Right hindlimb (tissue), 1 donor: Measurements from ENCODE around the gene MAPK12.
"Not testable (repeated sequence)": the region's sequence is repeated elsewhere in the genome, so short reads cannot be mapped to it uniquely, and the experiment has no call there.

ENCODE experiments used
- DNase-seq: peaks from one replicate; pipeline ENCODE4 v3.0.0-alpha.2; 2018

MAPK12 gene

DNA sequence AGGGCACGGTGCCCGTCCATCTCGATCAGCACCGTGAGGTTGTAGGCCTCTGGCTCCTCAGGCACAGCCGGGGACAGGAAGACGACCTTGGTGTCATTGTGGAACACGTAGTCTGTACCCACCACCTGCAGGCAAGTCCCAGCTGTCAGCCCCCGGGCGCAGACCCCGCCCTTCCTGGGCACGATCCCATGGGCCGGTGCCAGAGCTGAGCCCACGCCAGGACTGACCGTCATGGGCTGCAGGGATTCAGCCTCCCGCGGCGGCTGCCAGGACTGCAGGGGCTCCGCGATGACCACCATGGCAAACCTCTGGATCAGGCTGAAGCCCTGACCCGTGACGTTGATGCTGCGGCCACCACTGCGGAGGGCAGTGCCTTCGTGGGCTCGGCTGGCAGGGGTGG lies 20.5 kb upstream of the MAPK12 start:
- no peak for DNase-seq

DNA sequence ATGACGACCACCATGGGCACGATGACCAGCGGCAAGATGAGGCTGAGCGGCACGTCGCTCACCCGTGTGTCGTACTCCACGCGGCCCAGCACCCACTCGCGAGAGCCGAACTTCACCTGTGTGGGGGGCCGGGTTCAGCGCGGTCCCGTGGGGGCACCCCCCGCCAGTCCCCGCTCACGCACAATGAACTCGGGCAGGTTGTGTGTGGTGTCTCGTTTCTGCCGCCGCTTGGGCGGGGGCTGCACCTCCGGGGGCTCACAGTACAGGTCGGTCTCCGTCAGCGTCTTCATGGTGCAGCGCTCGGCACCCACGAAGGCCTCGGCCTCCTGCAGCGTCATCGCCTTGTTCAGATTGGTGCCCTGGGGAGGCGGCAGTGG lies 19.9 kb upstream of the MAPK12 start:
- no peak for DNase-seq

- DNase-seq = no peak
These were observed 19.4 kb upstream of the MAPK12 start for GRCh38 chr22:50280708-50281383.

- DNase-seq = no peak
These were observed 18.7 kb upstream of the MAPK12 start for GRCh38 chr22:50280022-50280707.

DNA sequence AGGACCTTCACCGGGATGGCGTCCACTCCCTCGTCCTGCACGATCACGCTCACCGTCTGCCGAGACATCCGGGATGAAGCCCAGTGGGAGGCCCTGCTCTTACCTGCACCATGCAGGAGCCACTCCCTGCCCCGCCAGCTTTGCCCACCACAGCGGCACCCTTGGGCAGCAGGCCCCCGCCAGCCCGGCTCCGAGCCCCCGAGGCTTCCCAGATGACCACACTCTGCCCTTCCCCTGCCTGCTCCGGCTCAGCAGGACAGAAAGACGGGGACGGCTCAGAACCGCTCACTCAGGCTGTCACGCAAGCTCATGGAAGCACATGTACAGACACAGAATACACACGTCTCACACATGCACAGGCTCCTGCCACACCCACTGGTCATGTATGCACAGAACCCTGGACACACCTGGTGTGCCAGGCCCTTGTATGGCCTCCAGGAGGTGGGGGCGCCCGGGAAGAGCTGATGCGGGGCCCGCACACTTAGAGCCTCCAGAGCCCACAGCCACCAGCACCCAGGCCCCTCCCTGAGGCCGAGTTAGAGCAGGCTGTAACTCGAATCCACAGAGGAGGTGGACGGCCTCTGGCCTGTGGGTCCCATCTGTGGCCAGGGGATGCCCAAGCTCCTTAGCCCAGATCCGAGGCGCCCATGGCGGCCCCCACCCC lies 17.6 kb upstream of the MAPK12 start:
- DNase-seq = no peak

DNA sequence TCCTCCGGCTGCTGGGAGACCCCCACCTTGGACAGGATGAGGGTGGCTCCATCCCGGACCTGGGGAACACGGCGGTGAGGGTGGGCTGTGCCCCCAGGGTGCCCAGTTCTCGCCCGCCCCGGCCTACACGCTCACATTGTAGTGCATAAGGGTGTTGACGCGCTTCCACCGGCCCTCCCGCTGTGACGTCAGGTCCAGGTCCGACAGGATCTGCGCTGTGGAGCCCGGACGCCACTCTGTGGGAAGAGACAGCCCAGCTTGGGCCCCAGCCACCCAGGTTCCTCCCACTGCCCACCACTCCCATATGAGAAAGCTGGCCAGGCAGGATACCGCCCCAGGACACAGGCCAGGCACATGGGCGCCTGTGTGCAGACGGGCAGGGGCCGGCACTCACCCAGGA lies 17.0 kb upstream of the MAPK12 start:
- DNase-seq = no peak

DNA sequence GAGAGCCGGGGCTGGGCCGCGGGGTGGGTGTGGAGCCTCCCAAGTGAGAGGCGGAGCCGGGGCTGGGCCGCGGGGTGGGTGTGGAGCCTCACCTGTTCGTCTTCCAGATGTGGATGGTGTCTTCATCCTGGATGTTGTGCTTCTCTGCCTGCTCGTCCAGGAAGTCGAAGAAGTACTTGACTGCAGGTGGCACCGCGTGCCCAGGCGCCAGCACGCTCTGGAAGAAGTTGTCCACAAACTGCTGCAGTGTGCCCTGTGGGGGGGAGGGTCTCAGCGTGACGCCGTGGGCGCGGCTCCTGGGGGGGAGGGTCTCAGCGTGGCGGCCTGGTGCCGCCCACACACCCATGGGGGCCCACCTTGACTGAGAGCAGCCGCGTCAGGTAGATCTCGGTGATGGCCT lies 16.3 kb upstream of the MAPK12 start:
- no peak for DNase-seq

- DNase-seq = peak; percentile 55
These were observed 14.7 kb upstream of the MAPK12 start for GRCh38 chr22:50276143-50276542.

- no peak for DNase-seq
These were observed 13.9 kb upstream of the MAPK12 start for GRCh38 chr22:50275181-50276055.

GRCh38 chr22:50274771-50275170 lies 13.3 kb upstream of the MAPK12 start:
- no peak for DNase-seq

- DNase-seq = peak; percentile 64
These were observed 12.8 kb upstream of the MAPK12 start for GRCh38 chr22:50274311-50274710.

GRCh38 chr22:50273781-50274180 lies 12.3 kb upstream of the MAPK12 start:
- not testable (repeated sequence) for DNase-seq

GRCh38 chr22:50273352-50273751 lies 11.9 kb upstream of the MAPK12 start:
- not testable (repeated sequence) for DNase-seq

DNA sequence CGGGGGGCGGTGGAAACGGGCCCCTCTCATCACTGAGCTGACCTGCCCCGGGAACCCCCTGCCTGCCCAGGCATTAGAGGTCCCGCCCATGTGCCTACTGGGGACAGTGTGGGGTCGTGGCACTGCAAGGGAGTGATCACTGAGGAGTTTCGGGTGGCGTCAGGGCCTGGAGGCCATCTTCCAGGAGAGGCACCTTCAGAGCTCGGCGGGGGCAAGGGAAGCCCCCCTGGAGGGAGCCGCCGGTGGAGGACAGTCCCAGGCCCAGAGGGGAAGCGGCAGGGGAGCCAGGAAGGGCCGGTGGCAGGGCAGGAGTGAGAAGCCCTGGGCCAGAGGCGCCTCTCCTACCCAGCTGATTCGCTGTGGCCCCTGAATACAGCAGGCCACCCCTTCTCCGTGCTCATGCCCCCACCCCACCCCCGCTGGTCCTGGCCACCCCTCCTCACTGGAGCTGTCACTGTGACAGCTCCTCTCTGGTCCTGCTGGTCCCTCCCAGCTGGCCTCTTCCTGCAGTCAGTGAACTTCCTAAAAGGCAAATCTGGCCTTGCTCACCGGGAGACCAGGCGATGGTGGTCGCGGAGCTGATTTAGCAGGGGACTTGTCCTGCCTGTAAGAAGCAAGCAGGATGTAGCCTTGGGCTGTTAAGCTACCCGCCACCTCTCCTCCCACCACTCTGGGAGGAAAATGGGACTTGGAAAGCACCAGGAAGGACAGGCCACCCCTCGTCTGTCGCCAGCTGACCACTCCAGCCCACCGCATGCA lies 10.7 kb upstream of the MAPK12 start:
- no peak for DNase-seq

GRCh38 chr22:50271519-50271970 lies 10.1 kb upstream of the MAPK12 start:
- no peak for DNase-seq

- peak; percentile 81 for DNase-seq
These were observed 9.3 kb upstream of the MAPK12 start for GRCh38 chr22:50270666-50271394.

DNA sequence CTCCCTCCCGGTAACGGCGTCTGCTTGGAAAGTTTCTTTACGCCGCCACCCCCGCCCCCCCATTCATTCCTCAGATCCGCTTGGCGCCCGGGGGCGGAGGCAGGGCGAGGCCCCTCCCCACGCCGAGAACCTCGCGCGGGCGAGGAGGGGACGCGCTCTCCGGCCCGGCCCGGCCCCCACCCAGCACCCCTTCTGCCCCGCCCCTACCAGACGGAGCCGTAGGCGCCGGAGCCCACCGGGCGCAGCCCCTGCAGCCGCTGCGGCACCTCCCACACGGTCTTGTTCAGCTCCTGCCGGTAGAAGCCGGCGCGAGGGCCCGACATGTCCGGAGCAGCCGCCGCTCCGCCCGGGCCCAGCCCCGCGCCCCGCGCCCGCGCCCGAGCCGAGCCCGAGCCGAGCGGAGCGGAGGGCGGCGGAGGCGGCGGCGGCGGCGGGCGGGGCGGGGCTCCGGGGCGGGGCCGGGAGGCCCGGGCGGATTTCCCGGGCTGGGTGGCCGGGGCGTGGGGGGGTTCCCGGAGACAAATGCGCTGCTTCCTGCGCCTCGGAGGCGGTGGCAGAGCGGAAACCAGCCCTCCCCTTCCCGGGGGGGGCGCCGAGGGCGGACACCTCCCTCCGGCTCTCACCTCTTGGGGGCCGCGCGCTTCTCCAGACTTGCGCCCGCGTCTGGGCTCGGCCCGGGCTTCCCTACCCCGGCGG lies 8.6 kb upstream of the MAPK12 start, which contains the start of gene MAPK11:
MAPK11 (minus strand) TSS at position 411 of the 696 bp plus-strand sequence; CDS start at position 323, 88 bp downstream.
- DNase-seq = peak; percentile 72

- no peak for DNase-seq
These were observed 8.1 kb upstream of the MAPK12 start for GRCh38 chr22:50269573-50269969.

DNA sequence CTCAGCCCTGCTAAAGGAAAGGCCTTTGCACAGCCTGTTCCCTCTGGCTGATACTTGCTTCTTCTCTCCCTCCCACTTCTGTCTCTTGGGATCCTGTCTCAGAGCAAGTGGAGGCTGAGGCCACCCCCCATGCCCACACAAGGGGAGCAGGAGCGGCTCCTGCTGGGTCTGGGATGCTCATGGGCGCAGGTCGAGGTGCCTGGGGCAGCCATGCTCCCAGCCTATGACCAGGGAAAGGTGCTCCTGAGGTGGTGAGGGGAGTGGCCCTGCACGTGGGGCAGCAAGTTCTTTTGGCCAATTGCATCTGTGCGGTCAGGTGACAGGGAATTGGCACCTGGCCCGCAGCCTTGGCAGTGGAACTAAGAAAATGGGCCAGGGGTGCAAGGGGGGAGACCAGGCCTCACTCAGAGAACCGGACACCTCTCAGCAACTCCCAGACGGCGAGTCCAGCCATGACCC lies 7.2 kb upstream of the MAPK12 start:
- no peak for DNase-seq

GRCh38 chr22:50267591-50268390 lies 6.3 kb upstream of the MAPK12 start:
- DNase-seq = peak; percentile 75
